ENCODE data around the gene GPR6. TPM values are rescaled to one million over a fixed set of nuclear protein-coding genes. Genes with fewer than 3 reads are reported as not detected.

The GPR6 gene
- total RNA-seq, 2 donors from 2014 or later = not detected

- H3K9me3 ChIP-seq = peaks cover 0 to 8% of the 10 kb centered on the region in 2 donors
- no peak for TF ChIP-seq CTCF (IDR thresholded peaks at IDR 0.05)
- H3K4me1 ChIP-seq = no peaks in the 10 kb centered on the region
These were observed 14.4 kb upstream of the GPR6 start for GRCh38 chr6:109963598-109964170.

GRCh38 chr6:109964949-109965348 is 13.2 kb upstream of the GPR6 start:
- no peak for DNase-seq (ENCODE audit: low spot score)
- H3K36me3 ChIP-seq = no peaks in the 10 kb centered on the region
- no peaks in the 10 kb centered on the region for H3K27me3 ChIP-seq
- no peak overlapping the region for H3K27ac ChIP-seq
- peaks cover 0 to 8% of the 10 kb centered on the region in 2 donors for H3K9me3 ChIP-seq
- no peak for TF ChIP-seq CTCF (IDR thresholded peaks at IDR 0.05)
- H3K4me1 ChIP-seq = no peaks in the 10 kb centered on the region
- no peak overlapping the region for H3K4me3 ChIP-seq

More at GRCh38 chr6:109963598-109964170, 14.4 kb upstream of the GPR6 start:
- H3K27ac ChIP-seq = no peak overlapping the region
- no peak for DNase-seq (ENCODE audit: low spot score)
- no peaks in the 10 kb centered on the region for H3K27me3 ChIP-seq
- H3K4me3 ChIP-seq = no peak overlapping the region
- no peaks in the 10 kb centered on the region for H3K36me3 ChIP-seq

GRCh38 chr6:109966299-109966698 is 11.8 kb upstream of the GPR6 start:
- Histone ChIP-seq H3K4me1 (no peaks in the 10 kb centered on the region), H3K27me3 (no peaks in the 10 kb centered on the region), H3K4me3 (no peak overlapping the region), H3K36me3 (no peaks in the 10 kb centered on the region), H3K27ac (no peak overlapping the region), H3K9me3 (peaks cover 0 to 8% of the 10 kb centered on the region in 2 donors)
- DNase-seq (ENCODE audit: low spot score) = no peak
- no peak for TF ChIP-seq CTCF (IDR thresholded peaks at IDR 0.05)

GRCh38 chr6:109977791-109978173 is 329 bp upstream of the GPR6 start:
- no peak for DNase-seq (ENCODE audit: low spot score)
- no peaks in the 10 kb centered on the region for H3K9me3 ChIP-seq
- no peak overlapping the region for H3K4me3 ChIP-seq
- H3K36me3 ChIP-seq = no peaks in the 10 kb centered on the region
- no peak for TF ChIP-seq CTCF (IDR thresholded peaks at IDR 0.05)
- no peak overlapping the region for H3K27ac ChIP-seq
- peaks cover 10 to 15% of the 10 kb centered on the region in 2 donors for H3K27me3 ChIP-seq
- peaks cover 0 to 11% of the 10 kb centered on the region in 2 donors for H3K4me1 ChIP-seq

GRCh38 chr6:109979033-109979921 is 1.2 kb downstream of the GPR6 start:
- Histone ChIP-seq H3K4me3 (no peak overlapping the region), H3K27me3 (peaks cover 10 to 15% of the 10 kb centered on the region in 2 donors), H3K9me3 (no peaks in the 10 kb centered on the region), H3K4me1 (peaks cover 0 to 11% of the 10 kb centered on the region in 2 donors), H3K27ac (no peak overlapping the region), H3K36me3 (no peaks in the 10 kb centered on the region)
- DNase-seq (ENCODE audit: low spot score) = no peak
- no peak for TF ChIP-seq CTCF (IDR thresholded peaks at IDR 0.05)
